HG03575 (cell line): ENCODE results near the gene PGA4.

Experiments
- ATAC-seq: cut with Tn5 transposase; IDR thresholded peaks from one replicate; pipeline ENCODE4 v1.9.1; 2021; ENCODE audit not compliant: unreplicated experiment, insufficient number of reproducible peaks, low FRiP score; ENCODE audit errors: extremely low read depth

PGA4 gene

GRCh38 chr11:61272731-61273130, 50.6 kb downstream of the PGA4 start:
- no peak for ATAC-seq

DNA sequence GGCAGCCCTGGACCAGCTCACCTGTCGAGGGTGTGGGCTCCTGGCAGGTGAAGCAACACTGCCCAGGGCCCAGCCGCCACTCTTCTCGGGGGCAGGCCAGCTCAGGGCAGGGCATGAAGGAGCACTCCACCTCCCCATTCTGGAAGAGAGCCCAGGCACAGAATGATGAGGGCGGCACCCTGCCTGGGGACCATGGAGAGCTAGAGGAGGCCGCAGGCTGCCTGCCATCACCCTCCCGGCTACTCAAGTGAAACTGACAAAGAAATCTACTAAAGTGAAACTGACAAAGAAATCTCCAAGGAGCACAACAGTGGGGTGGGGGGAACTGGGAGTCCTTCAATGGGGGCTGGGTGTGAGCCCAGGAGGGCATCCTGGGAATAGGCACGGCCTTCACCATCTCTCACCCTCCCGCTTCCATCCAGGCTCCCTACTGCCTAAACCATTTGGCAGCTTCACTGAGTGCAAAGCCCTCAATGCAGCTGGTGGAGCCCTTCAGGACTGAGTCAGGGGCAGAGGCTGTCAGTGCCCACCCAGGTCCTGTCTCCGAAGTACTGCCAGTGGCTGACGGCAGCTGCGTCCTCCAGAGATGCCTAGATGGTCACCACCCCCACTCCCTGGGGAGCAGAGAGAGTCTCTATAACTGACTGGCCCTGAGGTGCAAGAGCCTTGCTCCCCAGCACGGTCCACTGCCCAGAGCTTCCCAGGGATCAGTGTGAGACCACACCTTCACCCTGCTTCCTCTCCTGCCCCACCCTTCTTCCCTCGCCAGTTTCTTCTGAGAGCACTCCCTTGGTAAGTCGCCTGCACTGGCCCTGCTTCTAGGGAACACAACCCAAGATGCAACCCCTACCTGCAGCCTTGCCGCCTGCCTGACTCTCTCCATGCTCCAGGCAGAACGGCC, 51.3 kb downstream of the PGA4 start:
- ATAC-seq: no peak

DNA sequence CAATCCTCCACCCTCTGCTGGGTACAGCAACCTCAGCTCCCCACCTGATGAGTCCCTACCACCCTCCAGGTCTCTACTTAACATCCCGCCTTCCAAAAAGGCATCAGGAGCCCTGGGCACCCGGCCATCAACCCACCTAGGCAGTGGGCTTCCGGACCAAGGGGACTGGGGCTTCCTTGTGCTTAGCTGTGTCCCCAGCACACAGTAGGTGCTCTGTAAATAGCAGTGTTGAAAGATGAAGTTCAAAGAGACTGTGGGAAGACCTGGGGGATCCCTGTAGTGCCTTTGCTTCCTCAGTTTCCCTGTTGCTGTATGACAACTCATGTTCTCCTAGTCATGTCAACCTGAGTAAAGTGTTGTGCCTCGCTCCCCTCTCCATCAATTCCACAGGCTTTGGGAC, 51.9 kb downstream of the PGA4 start:
- ATAC-seq: no peak

GRCh38 chr11:61275191-61275590, 53.0 kb downstream of the PGA4 start:
- no peak for ATAC-seq

- ATAC-seq: no peak
Measured at GRCh38 chr11:61277186-61278000, 55.2 kb downstream of the PGA4 start.

GRCh38 chr11:61278001-61278470, 55.9 kb downstream of the PGA4 start:
- ATAC-seq: no peak

GRCh38 chr11:61279934-61280659, 58.0 kb downstream of the PGA4 start:
- ATAC-seq: no peak

GRCh38 chr11:61280883-61281580, 58.9 kb downstream of the PGA4 start:
- ATAC-seq: no peak
